ENCODE data around the gene GNGT1.
A peak's percentile ranks its signal among the peaks of the same experiment; 100 is the strongest.

The GNGT1 gene

GRCh38 chr7:93884541-93884940, 21.8 kb upstream of the GNGT1 start:
- CTCF ChIA-PET, result no interaction called here
- POLR2A ChIA-PET, result no interaction called here
- TF ChIP-seq, protein P1, sequence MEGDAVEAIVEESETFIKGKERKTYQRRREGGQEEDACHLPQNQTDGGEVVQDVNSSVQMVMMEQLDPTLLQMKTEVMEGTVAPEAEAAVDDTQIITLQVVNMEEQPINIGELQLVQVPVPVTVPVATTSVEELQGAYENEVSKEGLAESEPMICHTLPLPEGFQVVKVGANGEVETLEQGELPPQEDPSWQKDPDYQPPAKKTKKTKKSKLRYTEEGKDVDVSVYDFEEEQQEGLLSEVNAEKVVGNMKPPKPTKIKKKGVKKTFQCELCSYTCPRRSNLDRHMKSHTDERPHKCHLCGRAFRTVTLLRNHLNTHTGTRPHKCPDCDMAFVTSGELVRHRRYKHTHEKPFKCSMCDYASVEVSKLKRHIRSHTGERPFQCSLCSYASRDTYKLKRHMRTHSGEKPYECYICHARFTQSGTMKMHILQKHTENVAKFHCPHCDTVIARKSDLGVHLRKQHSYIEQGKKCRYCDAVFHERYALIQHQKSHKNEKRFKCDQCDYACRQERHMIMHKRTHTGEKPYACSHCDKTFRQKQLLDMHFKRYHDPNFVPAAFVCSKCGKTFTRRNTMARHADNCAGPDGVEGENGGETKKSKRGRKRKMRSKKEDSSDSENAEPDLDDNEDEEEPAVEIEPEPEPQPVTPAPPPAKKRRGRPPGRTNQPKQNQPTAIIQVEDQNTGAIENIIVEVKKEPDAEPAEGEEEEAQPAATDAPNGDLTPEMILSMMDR (IDR thresholded peaks at IDR 0.05; ENCODE audit: control extremely low read depth, extremely low read depth, low read depth, missing control alignments), result no peak
- no peak for DNase-seq (ENCODE audit: extremely low spot score)

- no peak for DNase-seq (ENCODE audit: extremely low spot score)
- ChIA-PET POLR2A (no interaction called here), CTCF (interaction anchor here (1.2 to 1.3 kb wide), 2 partner anchors 10 to 24 kb away, joined by 3 read pairs; no protein-coding TSS in a partner anchor)
- TF ChIP-seq, protein P1 (IDR thresholded peaks at IDR 0.05; ENCODE audit: control extremely low read depth, extremely low read depth, low read depth, missing control alignments), result no peak
These were observed 17.1 kb upstream of the GNGT1 start for GRCh38 chr7:93889261-93889660.

GRCh38 chr7:93890041-93890463, 16.3 kb upstream of the GNGT1 start:
- TF ChIP-seq, protein P1 (IDR thresholded peaks at IDR 0.05; ENCODE audit: control extremely low read depth, extremely low read depth, low read depth, missing control alignments), result no peak
- ChIA-PET CTCF (interaction anchor here (1.3 kb wide), 1 partner anchor 9 kb away, joined by 3 read pairs; no protein-coding TSS in a partner anchor), POLR2A (no interaction called here)
- peak; percentile 25 for DNase-seq (ENCODE audit: extremely low spot score)

GRCh38 chr7:93890464-93891068, 15.8 kb upstream of the GNGT1 start, which contains the start of gene TFPI2:
TFPI2 (minus strand) TSS chr7:93890753; CDS start chr7:93890678, 75 bp downstream.
- DNase-seq (ENCODE audit: extremely low spot score), result peak; percentile 42
- POLR2A ChIA-PET, result no interaction called here
- CTCF ChIA-PET, result interaction anchor here (1.3 kb wide), 1 partner anchor 8 kb away, joined by 3 read pairs; no protein-coding TSS in a partner anchor
- TF ChIP-seq, protein P1 (IDR thresholded peaks at IDR 0.05; ENCODE audit: control extremely low read depth, extremely low read depth, low read depth, missing control alignments), result no peak

- DNase-seq (ENCODE audit: extremely low spot score), result no peak
- TF ChIP-seq, protein P1 (IDR thresholded peaks at IDR 0.05; ENCODE audit: control extremely low read depth, extremely low read depth, low read depth, missing control alignments), result no peak
- ChIA-PET POLR2A (no interaction called here), CTCF (interaction anchor here (0.9 kb wide), 1 partner anchor 7 kb away, joined by 3 read pairs; no protein-coding TSS in a partner anchor)
These were observed 11.9 kb upstream of the GNGT1 start for GRCh38 chr7:93894426-93894825.

GRCh38 chr7:93894966-93895640, 11.3 kb upstream of the GNGT1 start:
- TF ChIP-seq, protein P1 (IDR thresholded peaks at IDR 0.05; ENCODE audit: control extremely low read depth, extremely low read depth, low read depth, missing control alignments), result no peak
- POLR2A ChIA-PET, result no interaction called here
- CTCF ChIA-PET, result interaction anchor here (1.1 kb wide), 1 partner anchor 14 kb away, joined by 3 read pairs; no protein-coding TSS in a partner anchor
- no peak for DNase-seq (ENCODE audit: extremely low spot score)
